ENCODE measurements around the gene ALG12. TPM values are rescaled to one million over a fixed set of nuclear protein-coding genes. Genes with fewer than 3 reads are reported as not detected.

ALG12 gene
- total and polyA plus RNA-seq, 2 experiments from 2014 or later, result 18.7 to 23.3 TPM

GRCh38 chr22:49934891-49935557, 16.8 kb upstream of the ALG12 start (continued):
- TF ChIP-seq ZNF462 (CRISPR knock-in tag; IDR thresholded peaks at IDR 0.05) (no peak), ZNF114 (CRISPR knock-in tag; IDR thresholded peaks at IDR 0.05) (no peak), STAT1 (IDR thresholded peaks at IDR 0.05; ENCODE audit: unreplicated experiment) (no peak), JUNB (IDR thresholded peaks at IDR 0.05; ENCODE audit: unreplicated experiment) (no peak), ZNF331 (CRISPR knock-in tag; IDR thresholded peaks at IDR 0.05; ENCODE audit: low read depth) (no peak)

- peak overlapping the region; percentile 74; the same call in 1 of the 2 replicates for H3K4me2 ChIP-seq
- DNase-seq (ENCODE audit: low spot score), result no peak
- Mint-ChIP-seq H3K27me3 (ENCODE audit: insufficient read depth, low read depth, poor library complexity) (peaks cover 17% of the 10 kb centered on the region), H3K4me1 (peaks cover 5% of the 10 kb centered on the region; the same call in 2 of the 3 replicates), H3K36me3 (ENCODE audit: low read depth) (no peaks in the 10 kb centered on the region), H3K4me3 (no peak overlapping the region), H3K27ac (no peak overlapping the region), H3K9me3 (no peaks in the 10 kb centered on the region)
- H3K79me2 ChIP-seq (replicated peaks; ENCODE audit: insufficient read depth), result no peaks in the 10 kb centered on the region
- no peaks in the 10 kb centered on the region for H3K9me2 ChIP-seq (ENCODE audit: insufficient read depth)
- peak overlapping the region; percentile 53; the same call in 1 of the 2 replicates for H3K4me3 ChIP-seq
- H3K27me3 ChIP-seq (ENCODE audit: insufficient read depth), result peaks cover 9% of the 10 kb centered on the region
- no peaks in the 10 kb centered on the region for H3F3A ChIP-seq (replicated peaks; ENCODE audit: low read depth)
- peak; percentile 14 for ATAC-seq
- no peaks in the 10 kb centered on the region for H3K36me3 ChIP-seq (ENCODE audit: insufficient read depth)
- no peak overlapping the region for H3K27ac ChIP-seq (ENCODE audit: low read depth)
- no peak for TF ChIP-seq EZH2phosphoT487 (IDR thresholded peaks at IDR 0.05; ENCODE audit: unreplicated experiment)
- H4K20me1 ChIP-seq (replicated peaks; ENCODE audit: insufficient read depth), result no peaks in the 10 kb centered on the region
- no peak overlapping the region for H2AFZ ChIP-seq
- H3K4me1 ChIP-seq (ENCODE audit: insufficient read depth), result peaks cover 10% of the 10 kb centered on the region; the same call in 1 of the 2 replicates
These were observed 16.1 kb upstream of the ALG12 start for GRCh38 chr22:49934160-49934890.

All from GM23338 (cell line).